ENCODE data around the gene XCL2.
"Not testable (repeated sequence)": the region's sequence is repeated elsewhere in the genome, so short reads cannot be mapped to it uniquely, and the experiment has no call there.

The XCL2 gene

GRCh38 chr1:168556647-168557046, 12.8 kb upstream of the XCL2 start:
- no peak for DNase-seq (ENCODE audit: low read depth)

GRCh38 chr1:168555508-168556046, 11.8 kb upstream of the XCL2 start:
- DNase-seq (ENCODE audit: low read depth) = no peak

GRCh38 chr1:168554603-168555483, 11.0 kb upstream of the XCL2 start:
- DNase-seq (ENCODE audit: low read depth) = no peak

GRCh38 chr1:168553680-168554553, 10.1 kb upstream of the XCL2 start:
- DNase-seq (ENCODE audit: low read depth) = no peak

- DNase-seq (ENCODE audit: low read depth) = no peak
Measured at GRCh38 chr1:168552961-168553360, 9.2 kb upstream of the XCL2 start.

GRCh38 chr1:168551688-168552087, 7.9 kb upstream of the XCL2 start:
- DNase-seq (ENCODE audit: low read depth) = no peak

GRCh38 chr1:168550971-168551370, 7.2 kb upstream of the XCL2 start:
- DNase-seq (ENCODE audit: low read depth) = no peak

GRCh38 chr1:168546553-168546895, 2.7 kb upstream of the XCL2 start:
- DNase-seq (ENCODE audit: low read depth) = not testable (repeated sequence)

GRCh38 chr1:168545678-168546552, 2.1 kb upstream of the XCL2 start:
- DNase-seq (ENCODE audit: low read depth) = not testable (repeated sequence)

- DNase-seq (ENCODE audit: low read depth) = not testable (repeated sequence)
Measured at GRCh38 chr1:168542978-168543377, 819 bp downstream of the XCL2 start.

GRCh38 chr1:168540798-168541197, 3.0 kb downstream of the XCL2 start:
- DNase-seq (ENCODE audit: low read depth) = not testable (repeated sequence)

GRCh38 chr1:168535536-168535935, 8.3 kb downstream of the XCL2 start:
- DNase-seq (ENCODE audit: low read depth) = no peak

- DNase-seq (ENCODE audit: low read depth) = no peak
Measured at GRCh38 chr1:168531615-168532345, 12.0 kb downstream of the XCL2 start.

- no peak for DNase-seq (ENCODE audit: low read depth)
Measured at GRCh38 chr1:168529518-168529917, 14.3 kb downstream of the XCL2 start.

- DNase-seq (ENCODE audit: low read depth) = no peak
Measured at GRCh38 chr1:168521401-168522000, 22.3 kb downstream of the XCL2 start.

- no peak for DNase-seq (ENCODE audit: low read depth)
Measured at GRCh38 chr1:168520832-168521231, 23.0 kb downstream of the XCL2 start.

- no peak for DNase-seq (ENCODE audit: low read depth)
Measured at GRCh38 chr1:168520052-168520751, 23.6 kb downstream of the XCL2 start.

- no peak for DNase-seq (ENCODE audit: low read depth)
Measured at GRCh38 chr1:168518813-168519212, 25.0 kb downstream of the XCL2 start.

- no peak for DNase-seq (ENCODE audit: low read depth)
Measured at GRCh38 chr1:168518201-168518689, 25.6 kb downstream of the XCL2 start.

GRCh38 chr1:168514455-168514854, 29.3 kb downstream of the XCL2 start:
- DNase-seq (ENCODE audit: low read depth) = no peak

Measured in activated T-helper 9 cell treated with anti-CD3 and anti-CD28 coated beads, Interleukin-2, amount 50 U/mL, for 16 hours (primary cell).